ENCODE results near the gene LOXL1.
"Not testable (repeated sequence)": the region's sequence is repeated elsewhere in the genome, so short reads cannot be mapped to it uniquely, and the experiment has no call there.

Gene LOXL1

GRCh38 chr15:73955861-73956742 is 29.8 kb downstream of the LOXL1 start:
- no peak for DNase-seq

GRCh38 chr15:73956743-73957135 is 30.5 kb downstream of the LOXL1 start:
- no peak for DNase-seq

- DNase-seq: no peak
Observed at GRCh38 chr15:73957276-73957675, 31.0 kb downstream of the LOXL1 start.

GRCh38 chr15:73957785-73958184 is 31.5 kb downstream of the LOXL1 start:
- no peak for DNase-seq

GRCh38 chr15:73959012-73959581 is 32.8 kb downstream of the LOXL1 start:
- no peak for DNase-seq

GRCh38 chr15:73959801-73960200 is 33.5 kb downstream of the LOXL1 start:
- DNase-seq: no peak

GRCh38 chr15:73960472-73961070 is 34.3 kb downstream of the LOXL1 start:
- DNase-seq: not testable (repeated sequence)

- DNase-seq: no peak
Observed at GRCh38 chr15:73962433-73962832, 36.2 kb downstream of the LOXL1 start.

GRCh38 chr15:73964736-73965093 is 38.5 kb downstream of the LOXL1 start:
- DNase-seq: peak; percentile 79 to 89

- peak; percentile 17 to 20 for DNase-seq
Observed at GRCh38 chr15:73965094-73965757, 39.0 kb downstream of the LOXL1 start.

GRCh38 chr15:73965758-73966113 is 39.5 kb downstream of the LOXL1 start:
- DNase-seq: peak in 1 of 2 donors; percentile 25

- DNase-seq: no peak
Observed at GRCh38 chr15:73968461-73968860, 42.2 kb downstream of the LOXL1 start.

- DNase-seq: no peak
Observed at GRCh38 chr15:73969151-73969759, 43.0 kb downstream of the LOXL1 start.

GRCh38 chr15:73972984-73973682 is 46.9 kb downstream of the LOXL1 start:
- peak; percentile 73 to 79 for DNase-seq

GRCh38 chr15:73973683-73974200 is 47.5 kb downstream of the LOXL1 start:
- DNase-seq: not testable (repeated sequence)

- DNase-seq: peak in 1 of 2 donors; percentile 27
Observed at GRCh38 chr15:73975440-73976125, 49.3 kb downstream of the LOXL1 start.

GRCh38 chr15:73978896-73979295 is 52.6 kb downstream of the LOXL1 start:
- no peak for DNase-seq

- no peak for DNase-seq
Observed at GRCh38 chr15:73979636-73980035, 53.4 kb downstream of the LOXL1 start.

- peak in 1 of 2 donors; percentile 37 for DNase-seq
Observed at GRCh38 chr15:73981761-73982221, 55.5 kb downstream of the LOXL1 start.

- peak; percentile 18 to 41 for DNase-seq
Observed at GRCh38 chr15:73982222-73982962, 56.1 kb downstream of the LOXL1 start.

Measured in activated CD4-positive, alpha-beta T cell treated with anti-CD3 and anti-CD28 coated beads for 4 hours (primary cell).